C4-2B (cell line): ENCODE results near the gene WFS1.

ENCODE experiments used
- ZFX ChIP-seq: fragments of 450-650 bp; IDR thresholded peaks from 2 replicates; pipeline ENCODE4 v1.6.1; 2017
- TF ChIP-seq, protein P1 (sequence below): fragments of 450-650 bp; conservative IDR thresholded peaks from 2 replicates; pipeline ENCODE4 v1.5.1; 2017; ENCODE audit warnings: mild to moderate bottlenecking

GRCh38 chr4:6308899-6309643 is 39.4 kb downstream of the WFS1 start:
- TF ChIP-seq, protein P1, sequence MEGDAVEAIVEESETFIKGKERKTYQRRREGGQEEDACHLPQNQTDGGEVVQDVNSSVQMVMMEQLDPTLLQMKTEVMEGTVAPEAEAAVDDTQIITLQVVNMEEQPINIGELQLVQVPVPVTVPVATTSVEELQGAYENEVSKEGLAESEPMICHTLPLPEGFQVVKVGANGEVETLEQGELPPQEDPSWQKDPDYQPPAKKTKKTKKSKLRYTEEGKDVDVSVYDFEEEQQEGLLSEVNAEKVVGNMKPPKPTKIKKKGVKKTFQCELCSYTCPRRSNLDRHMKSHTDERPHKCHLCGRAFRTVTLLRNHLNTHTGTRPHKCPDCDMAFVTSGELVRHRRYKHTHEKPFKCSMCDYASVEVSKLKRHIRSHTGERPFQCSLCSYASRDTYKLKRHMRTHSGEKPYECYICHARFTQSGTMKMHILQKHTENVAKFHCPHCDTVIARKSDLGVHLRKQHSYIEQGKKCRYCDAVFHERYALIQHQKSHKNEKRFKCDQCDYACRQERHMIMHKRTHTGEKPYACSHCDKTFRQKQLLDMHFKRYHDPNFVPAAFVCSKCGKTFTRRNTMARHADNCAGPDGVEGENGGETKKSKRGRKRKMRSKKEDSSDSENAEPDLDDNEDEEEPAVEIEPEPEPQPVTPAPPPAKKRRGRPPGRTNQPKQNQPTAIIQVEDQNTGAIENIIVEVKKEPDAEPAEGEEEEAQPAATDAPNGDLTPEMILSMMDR: no peak
- no peak for TF ChIP-seq ZFX
